GM10248 (cell line): ENCODE data around the gene SCN3A.

ENCODE experiments used
- CTCF ChIA-PET: fragments of 300-600 bp; sonication (Branson Sonifier 250); formaldehyde crosslinking; extraction: SDS; loops from one replicate; lab custom pipeline; 2021; ENCODE audit warnings: antibody characterized with exemption; lab: Yijun Ruan, JAX
- POLR2A ChIA-PET: fragments of 350-650 bp; sonication (Branson Sonifier 250); formaldehyde crosslinking; extraction: SDS; loops from one replicate; lab custom pipeline; 2020; ENCODE audit warnings: antibody characterized with exemption; lab: Yijun Ruan, JAX
- DNase-seq: peaks from one replicate; pipeline ENCODE4 v3.0.0; 2012; ENCODE audit errors: extremely low spot score
- TF ChIP-seq, protein P1 (sequence below): IDR thresholded peaks from 2 replicates; pipeline ENCODE4 v1.5.1; 2012; ENCODE audit warnings: mild to moderate bottlenecking, low read depth; ENCODE audit errors: extremely low read depth, missing control alignments, control extremely low read depth

Gene SCN3A

DNA sequence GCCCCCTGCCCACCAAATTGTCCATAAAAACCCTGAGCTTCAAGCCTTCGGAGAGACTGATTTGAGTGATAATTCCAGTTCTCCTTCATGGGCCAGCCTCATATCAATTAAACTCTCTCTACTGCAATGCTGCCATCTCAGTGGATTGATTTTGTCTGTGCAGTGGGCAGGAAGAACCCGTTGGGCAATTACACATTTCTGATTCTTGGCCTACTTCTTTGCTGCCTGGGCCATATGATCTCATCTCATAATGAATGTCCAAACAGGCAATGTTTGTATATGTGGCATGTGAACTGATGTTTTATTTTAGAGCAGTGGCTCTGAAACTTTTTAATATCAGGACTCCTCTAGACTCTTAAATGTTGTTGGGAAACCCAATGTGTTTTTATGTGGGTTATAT is 147.3 kb downstream of the SCN3A start:
- POLR2A ChIA-PET, result no interaction called here
- DNase-seq, result no peak
- TF ChIP-seq, protein P1, sequence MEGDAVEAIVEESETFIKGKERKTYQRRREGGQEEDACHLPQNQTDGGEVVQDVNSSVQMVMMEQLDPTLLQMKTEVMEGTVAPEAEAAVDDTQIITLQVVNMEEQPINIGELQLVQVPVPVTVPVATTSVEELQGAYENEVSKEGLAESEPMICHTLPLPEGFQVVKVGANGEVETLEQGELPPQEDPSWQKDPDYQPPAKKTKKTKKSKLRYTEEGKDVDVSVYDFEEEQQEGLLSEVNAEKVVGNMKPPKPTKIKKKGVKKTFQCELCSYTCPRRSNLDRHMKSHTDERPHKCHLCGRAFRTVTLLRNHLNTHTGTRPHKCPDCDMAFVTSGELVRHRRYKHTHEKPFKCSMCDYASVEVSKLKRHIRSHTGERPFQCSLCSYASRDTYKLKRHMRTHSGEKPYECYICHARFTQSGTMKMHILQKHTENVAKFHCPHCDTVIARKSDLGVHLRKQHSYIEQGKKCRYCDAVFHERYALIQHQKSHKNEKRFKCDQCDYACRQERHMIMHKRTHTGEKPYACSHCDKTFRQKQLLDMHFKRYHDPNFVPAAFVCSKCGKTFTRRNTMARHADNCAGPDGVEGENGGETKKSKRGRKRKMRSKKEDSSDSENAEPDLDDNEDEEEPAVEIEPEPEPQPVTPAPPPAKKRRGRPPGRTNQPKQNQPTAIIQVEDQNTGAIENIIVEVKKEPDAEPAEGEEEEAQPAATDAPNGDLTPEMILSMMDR, result no peak
- CTCF ChIA-PET, result no interaction called here

DNA sequence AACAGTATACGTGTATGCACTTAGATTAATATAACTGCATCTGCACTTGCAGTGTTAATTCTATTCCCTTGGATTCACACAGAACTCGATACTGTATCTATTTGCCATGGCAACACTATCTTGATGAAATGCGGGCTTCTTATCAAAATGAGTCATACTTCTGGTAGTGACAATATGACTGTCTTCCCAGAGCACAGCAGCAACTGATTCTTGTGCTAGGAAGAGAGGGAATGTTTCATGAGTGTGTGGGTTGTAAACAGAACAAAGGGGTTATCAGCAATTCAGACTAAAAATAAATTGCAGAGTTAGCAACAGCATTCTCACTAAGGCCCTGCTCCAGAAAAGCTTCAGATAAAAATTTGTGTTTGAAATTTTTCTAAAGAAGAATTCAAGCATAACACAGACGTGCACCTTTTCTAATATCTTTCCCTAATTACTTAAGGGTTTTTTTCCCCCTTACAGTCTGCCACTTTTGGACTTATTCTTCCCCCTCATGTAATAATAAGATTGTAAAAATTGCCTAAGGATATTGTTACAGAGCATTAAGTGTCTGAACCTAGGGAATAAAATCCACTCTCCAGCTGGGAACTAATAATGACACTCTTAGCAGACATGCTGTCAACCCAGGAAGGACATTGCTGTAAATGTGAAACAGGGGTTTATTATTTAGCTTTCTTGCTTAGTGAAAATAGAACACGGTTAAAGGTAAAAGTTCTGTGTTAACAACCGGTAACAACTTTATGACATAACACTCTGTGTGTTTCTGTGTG is 148.6 kb downstream of the SCN3A start:
- ChIA-PET POLR2A (no interaction called here), CTCF (no interaction called here)

DNA sequence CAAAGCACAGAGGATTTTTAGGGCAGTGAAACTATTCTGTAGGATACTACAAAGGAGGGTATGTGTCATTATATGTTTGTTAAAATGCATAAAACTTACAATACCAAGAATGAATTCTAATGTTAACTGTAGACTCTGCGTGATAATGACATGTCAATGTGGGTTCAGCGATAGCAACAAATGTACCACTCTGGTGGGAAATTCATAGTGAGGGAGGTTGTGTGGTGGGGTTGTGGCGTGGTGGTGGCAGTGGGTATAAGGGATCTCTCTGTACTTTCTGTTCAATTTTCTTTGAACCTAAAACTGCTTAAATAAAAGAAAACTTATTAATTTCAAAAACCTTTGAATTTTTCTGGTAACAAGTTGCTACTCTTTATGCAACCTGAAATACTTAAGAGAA is 149.2 kb downstream of the SCN3A start:
- no peak for DNase-seq
- POLR2A ChIA-PET, result no interaction called here
- TF ChIP-seq, protein P1, result no peak
- CTCF ChIA-PET, result no interaction called here

More for the DNA sequence above, 148.6 kb downstream of the SCN3A start:
- no peak for DNase-seq
- TF ChIP-seq, protein P1, result no peak

DNA sequence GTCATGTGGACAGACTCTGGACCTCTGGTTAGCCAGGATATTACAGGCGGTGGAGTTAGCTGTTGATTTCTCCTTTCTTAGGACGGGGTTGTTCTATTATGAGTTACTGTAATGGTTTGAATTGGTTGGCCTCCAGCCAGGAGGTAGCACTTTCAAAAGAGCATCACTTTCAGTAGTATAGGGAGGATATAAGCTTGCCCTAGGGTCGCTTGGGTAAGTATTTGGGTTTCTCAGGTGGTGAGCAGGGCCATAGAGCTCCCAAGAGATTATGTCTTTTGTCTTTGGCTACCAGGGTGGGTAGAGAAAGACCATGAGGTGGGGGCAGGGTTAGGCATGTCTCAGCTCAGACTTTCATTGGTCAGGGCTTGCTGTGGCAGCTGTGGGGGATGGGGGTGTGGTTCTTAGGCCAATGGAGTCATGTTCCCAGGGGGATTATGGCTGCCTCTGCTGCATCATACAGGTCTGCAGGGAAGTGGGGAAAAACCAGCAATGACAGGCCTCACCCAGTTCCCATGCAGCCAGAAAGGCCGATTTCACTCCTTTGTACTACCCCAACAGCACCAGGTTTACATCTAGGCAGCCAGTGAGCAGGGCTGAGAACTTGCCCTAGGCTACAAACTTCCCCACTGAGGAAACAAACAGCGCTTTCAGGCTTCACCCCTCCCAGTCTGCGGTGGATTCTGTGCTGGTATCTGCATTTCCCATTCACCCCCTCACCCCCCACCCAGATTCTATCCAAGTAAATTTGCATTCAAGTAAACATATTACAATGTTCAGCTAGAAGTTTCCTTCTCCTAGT is 159.1 kb downstream of the SCN3A start:
- DNase-seq, result no peak
- CTCF ChIA-PET, result interaction anchor here (1.1 to 1.2 kb wide), 2 partner anchors 9 to 163 kb away, joined by 3 to 5 read pairs; no protein-coding TSS in a partner anchor
- POLR2A ChIA-PET, result no interaction called here
- TF ChIP-seq, protein P1, result no peak
